Dendritic cell treated with granulocyte-macrophage colony-stimulating factor and Interleukin-4, amounts not matched to agents 40 ng/mL and 50 ng/mL, for 4 days (primary cell): ENCODE results near the gene MC1R.
"Not testable (repeated sequence)": the region's sequence is repeated elsewhere in the genome, so short reads cannot be mapped to it uniquely, and the experiment has no call there.

ENCODE experiments used
- H3K27ac Mint-ChIP-seq: one replicate; pipeline ENCODE4 v1.8.0; 2022; ENCODE audit warnings: mild to moderate bottlenecking, mixed read lengths
- H3K27me3 Mint-ChIP-seq: one replicate; pipeline ENCODE4 v1.8.0; 2022; ENCODE audit warnings: mild to moderate bottlenecking, mixed read lengths
- H3K36me3 Mint-ChIP-seq: one replicate; pipeline ENCODE4 v1.8.0; 2022; ENCODE audit warnings: low read depth, mixed read lengths
- H3K4me1 Mint-ChIP-seq: one replicate; pipeline ENCODE4 v1.8.0; 2022; ENCODE audit warnings: low read depth, mixed read lengths
- H3K4me3 Mint-ChIP-seq: one replicate; pipeline ENCODE4 v1.8.0; 2022; ENCODE audit warnings: mild to moderate bottlenecking, moderate library complexity, mixed read lengths
- H3K9me3 Mint-ChIP-seq: one replicate; pipeline ENCODE4 v1.8.0; 2022; ENCODE audit warnings: mixed read lengths
- intact Hi-C: fragments of 100-400 bp; cut with micrococcal nuclease; formaldehyde crosslinking; loops from one replicate; pipeline ENCODE4 v1.15.0; 2022

MC1R gene

DNA sequence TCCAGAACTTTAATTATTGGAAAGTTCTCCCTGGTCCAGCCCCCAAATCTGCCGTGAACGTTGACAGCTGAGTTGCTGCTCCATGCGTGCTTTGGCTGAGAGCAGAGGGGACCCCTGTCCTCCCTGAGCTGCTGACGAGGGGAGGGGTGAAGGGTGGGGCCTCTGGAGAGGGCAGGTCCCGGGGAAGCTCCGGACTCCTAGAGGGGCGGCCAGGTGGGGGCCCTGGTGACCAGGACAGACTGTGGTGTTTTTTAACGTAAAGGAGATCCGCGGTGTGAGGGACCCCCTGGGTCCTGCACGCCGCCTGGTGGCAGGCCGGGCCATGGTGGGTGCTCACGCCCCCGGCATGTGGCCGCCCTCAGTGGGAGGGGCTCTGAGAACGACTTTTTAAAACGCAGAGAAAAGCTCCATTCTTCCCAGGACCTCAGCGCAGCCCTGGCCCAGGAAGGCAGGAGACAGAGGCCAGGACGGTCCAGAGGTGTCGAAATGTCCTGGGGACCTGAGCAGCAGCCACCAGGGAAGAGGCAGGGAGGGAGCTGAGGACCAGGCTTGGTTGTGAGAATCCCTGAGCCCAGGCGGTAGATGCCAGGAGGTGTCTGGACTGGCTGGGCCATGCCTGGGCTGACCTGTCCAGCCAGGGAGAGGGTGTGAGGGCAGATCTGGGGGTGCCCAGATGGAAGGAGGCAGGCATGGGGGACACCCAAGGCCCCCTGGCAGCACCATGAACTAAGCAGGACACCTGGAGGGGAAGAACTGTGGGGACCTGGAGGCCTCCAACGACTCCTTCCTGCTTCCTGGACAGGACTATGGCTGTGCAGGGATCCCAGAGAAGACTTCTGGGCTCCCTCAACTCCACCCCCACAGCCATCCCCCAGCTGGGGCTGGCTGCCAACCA, at the start of gene MC1R:
Gene MC1R, plus strand, starts transcription at position 410 of the 895 bp plus-strand sequence. Its CDS starts 397 bp downstream, at position 807.
- Mint-ChIP-seq H3K27ac (peak within 1 kb of the TSS; percentile 68), H3K27me3 (peaks cover 55% of the 10 kb centered on the region), H3K4me1 (peaks cover 55% of the 10 kb centered on the region), H3K9me3 (no peaks in the 10 kb centered on the region), H3K4me3 (peak within 1 kb of the TSS; percentile 74), H3K36me3 (no peaks in the 10 kb centered on the region)
- intact Hi-C loops: no loop called here

DNA sequence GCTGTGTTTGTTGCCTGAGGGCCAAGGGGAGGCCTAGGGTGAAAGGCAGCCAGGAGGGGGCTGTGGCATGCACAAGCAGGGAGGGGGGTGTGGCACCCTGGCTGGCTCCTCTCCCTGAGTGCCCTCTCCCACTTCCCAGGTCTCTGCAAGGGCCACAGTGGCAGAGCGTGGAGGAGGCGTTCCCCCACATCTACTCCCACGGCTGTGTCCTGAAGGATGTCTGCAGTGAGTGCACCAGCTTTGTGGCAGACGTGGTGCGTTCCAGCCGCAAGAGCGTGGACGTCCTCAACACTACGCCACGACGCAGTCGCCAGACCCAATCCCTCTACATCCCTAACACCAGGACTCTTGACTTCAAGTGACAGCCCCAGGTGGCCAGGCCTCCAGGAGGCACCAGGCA, 48.8 kb upstream of the MC1R start:
- no peak overlapping the region for H3K4me3 Mint-ChIP-seq
- H3K36me3 Mint-ChIP-seq: peaks cover 36% of the 10 kb centered on the region
- intact Hi-C loops: no loop called here
- peaks cover 24% of the 10 kb centered on the region for H3K4me1 Mint-ChIP-seq
- H3K27ac Mint-ChIP-seq: no peak overlapping the region
- H3K9me3 Mint-ChIP-seq: peaks cover 7% of the 10 kb centered on the region
- no peaks in the 10 kb centered on the region for H3K27me3 Mint-ChIP-seq

DNA sequence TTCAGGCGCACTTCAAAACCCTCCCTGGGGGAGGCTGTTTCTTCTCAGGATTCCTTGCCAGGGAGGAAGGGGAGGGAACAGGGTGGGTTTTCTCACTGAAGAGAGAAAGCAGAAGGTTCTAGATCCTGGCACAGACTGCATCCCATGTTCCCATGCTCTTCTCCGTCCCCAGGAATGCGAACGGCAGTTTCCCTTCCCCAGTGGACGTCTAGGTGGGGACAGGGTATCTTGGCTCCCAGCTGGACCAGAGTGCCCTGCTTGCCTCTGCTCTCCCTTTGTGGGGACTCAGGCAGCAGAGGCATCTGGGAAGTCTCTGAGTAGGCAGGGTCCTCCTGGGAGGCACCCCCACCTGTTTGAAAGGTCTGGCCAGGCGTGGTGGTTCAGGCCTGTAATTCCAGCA, 48.2 kb upstream of the MC1R start:
- peaks cover 42% of the 10 kb centered on the region for H3K36me3 Mint-ChIP-seq

DNA sequence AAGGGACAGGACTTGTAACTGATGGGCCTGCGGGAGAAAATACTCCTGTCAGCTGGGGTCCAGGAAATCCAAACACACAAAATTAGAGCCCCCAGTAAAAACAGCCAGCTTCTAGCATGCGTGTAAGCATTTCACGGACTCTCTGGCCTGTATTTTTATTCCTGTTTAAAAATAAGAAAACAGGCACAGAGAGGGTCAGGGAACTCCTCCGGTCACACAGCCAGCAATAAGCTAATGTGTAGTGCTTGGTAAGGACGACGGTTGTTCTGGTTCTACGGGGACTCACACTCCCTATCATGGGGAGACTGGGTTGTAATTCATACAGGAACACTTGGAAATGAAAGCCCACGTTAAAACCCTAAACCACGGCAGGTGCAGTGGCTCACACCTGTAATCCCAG, 46.8 kb upstream of the MC1R start:
- H3K27me3 Mint-ChIP-seq: no peaks in the 10 kb centered on the region
- peaks cover 21% of the 10 kb centered on the region for H3K4me1 Mint-ChIP-seq
- H3K27ac Mint-ChIP-seq: no peak overlapping the region
- intact Hi-C loops: no loop called here
- peaks cover 43% of the 10 kb centered on the region for H3K36me3 Mint-ChIP-seq
- H3K4me3 Mint-ChIP-seq: no peak overlapping the region
- H3K9me3 Mint-ChIP-seq: peaks cover 7% of the 10 kb centered on the region

More for the DNA sequence above, 48.2 kb upstream of the MC1R start:
- Mint-ChIP-seq H3K4me1 (peaks cover 24% of the 10 kb centered on the region), H3K9me3 (peaks cover 7% of the 10 kb centered on the region), H3K27me3 (no peaks in the 10 kb centered on the region), H3K4me3 (no peak overlapping the region), H3K27ac (no peak overlapping the region)
- intact Hi-C loops: no loop called here

DNA sequence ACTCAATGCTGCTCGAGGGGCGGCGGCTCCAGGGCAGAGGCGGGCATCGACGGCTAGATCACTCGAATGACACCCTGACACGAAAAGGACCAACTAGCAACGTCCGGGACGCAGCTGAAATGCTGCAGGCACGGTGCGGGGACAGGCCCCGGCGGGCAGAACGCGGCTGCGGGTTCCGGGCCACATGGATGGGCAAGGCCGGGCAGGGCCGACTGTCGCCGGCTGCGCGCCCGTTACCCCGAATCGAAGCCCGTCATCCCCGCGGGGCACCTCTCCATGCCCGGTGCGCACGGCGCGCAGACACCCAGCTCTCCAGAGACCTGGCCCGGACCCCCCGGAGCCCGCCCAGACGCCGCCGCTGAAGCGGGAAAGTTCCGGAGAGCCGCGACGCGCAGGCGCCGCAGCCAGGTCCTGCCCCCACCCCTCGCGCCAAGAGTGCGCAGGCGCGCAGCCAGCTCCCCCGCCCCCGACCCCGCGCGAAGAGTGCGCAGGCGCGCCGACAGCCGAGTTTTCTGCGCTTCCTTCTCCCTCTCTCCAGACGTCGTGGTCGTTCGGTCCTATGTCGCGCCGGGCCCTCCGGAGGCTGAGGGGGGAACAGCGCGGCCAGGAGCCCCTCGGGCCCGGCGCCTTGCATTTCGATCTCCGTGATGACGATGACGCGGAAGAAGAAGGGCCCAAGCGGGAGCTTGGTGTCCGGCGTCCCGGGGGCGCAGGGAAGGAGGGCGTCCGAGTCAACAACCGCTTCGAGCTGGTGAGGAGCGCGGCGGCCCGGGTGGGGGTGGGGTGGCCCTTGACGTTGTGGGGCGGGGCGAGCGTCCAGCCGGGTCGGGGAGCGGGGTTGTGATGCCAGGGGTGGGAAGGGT, 45.3 kb upstream of the MC1R start, which contains the start of gene TCF25:
Gene TCF25, plus strand, starts transcription at position 484 of the 863 bp plus-strand sequence. Its CDS starts 76 bp downstream, at position 560.
- peaks cover 56% of the 10 kb centered on the region for H3K36me3 Mint-ChIP-seq
- H3K4me1 Mint-ChIP-seq: peaks cover 26% of the 10 kb centered on the region
- intact Hi-C loops: no loop called here
- peak within 1 kb of the TSS; percentile 100 for H3K27ac Mint-ChIP-seq
- H3K9me3 Mint-ChIP-seq: peaks cover under 1% of the 10 kb centered on the region
- H3K4me3 Mint-ChIP-seq: peak within 1 kb of the TSS; percentile 97
- H3K27me3 Mint-ChIP-seq: no peaks in the 10 kb centered on the region

DNA sequence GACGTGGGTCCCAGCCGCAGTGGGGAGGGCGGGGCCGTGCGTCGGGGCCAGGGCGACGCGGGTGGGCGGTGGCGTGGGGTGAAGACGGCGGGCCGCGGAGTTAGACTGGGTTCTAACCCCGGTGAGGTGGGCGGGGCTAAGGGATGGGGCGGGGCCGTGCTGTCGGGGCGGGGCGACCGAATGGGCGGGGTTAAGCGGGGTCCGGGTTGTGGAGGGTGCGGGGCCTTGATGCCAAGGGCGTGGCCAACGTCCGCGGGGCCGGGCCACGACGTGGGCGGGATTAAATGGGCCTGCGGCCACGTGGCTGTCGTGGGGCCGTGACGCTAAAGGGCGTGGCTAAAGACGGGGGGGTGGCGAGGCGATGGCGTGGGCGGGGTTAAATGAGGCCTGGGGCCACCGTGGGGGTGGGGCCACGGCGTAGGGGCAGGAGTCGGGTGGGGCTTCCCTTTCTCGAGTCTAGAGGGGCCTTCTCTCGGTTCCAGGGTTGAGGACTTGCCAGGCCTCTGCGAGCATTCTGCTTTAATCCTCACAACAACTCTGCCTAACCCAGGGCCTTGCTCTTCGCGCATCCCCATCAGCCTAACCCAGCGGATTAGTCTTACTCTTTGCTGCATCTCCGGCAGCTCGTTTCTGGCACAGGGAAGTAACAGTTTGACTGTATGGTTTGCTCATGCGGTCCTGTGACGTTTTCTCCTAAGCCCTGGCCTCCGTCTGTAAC, 44.5 kb upstream of the MC1R start:
- intact Hi-C loops: no loop called here
- Mint-ChIP-seq H3K27ac (peak overlapping the region; percentile 100), H3K9me3 (no peaks in the 10 kb centered on the region), H3K4me3 (peak overlapping the region; percentile 97), H3K36me3 (peaks cover 64% of the 10 kb centered on the region), H3K4me1 (peaks cover 26% of the 10 kb centered on the region), H3K27me3 (no peaks in the 10 kb centered on the region)

DNA sequence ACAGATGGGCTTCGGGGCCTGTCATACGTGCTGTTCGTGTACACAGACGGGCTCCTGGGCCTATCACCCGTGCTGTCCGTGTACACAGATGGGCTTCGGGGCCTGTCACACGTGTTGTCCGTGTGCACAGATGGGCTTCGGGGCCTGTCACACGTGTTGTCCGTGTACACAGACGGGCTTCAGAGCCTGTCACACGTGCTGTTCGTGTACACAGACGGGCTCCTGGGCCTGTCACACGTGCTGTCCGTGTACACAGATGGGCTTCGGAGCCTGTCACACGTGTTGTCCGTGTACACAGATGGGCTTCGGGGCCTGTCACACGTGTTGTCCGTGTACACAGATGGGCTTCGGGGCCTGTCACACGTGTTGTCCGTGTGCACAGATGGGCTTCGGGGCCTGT, 39.5 kb upstream of the MC1R start:
- intact Hi-C loops, H3K9me3 Mint-ChIP-seq, H3K4me3 Mint-ChIP-seq, H3K27me3 Mint-ChIP-seq, H3K27ac Mint-ChIP-seq: not testable (repeated sequence)
- Mint-ChIP-seq H3K4me1 (peaks cover 22% of the 10 kb centered on the region), H3K36me3 (peaks cover 76% of the 10 kb centered on the region)

DNA sequence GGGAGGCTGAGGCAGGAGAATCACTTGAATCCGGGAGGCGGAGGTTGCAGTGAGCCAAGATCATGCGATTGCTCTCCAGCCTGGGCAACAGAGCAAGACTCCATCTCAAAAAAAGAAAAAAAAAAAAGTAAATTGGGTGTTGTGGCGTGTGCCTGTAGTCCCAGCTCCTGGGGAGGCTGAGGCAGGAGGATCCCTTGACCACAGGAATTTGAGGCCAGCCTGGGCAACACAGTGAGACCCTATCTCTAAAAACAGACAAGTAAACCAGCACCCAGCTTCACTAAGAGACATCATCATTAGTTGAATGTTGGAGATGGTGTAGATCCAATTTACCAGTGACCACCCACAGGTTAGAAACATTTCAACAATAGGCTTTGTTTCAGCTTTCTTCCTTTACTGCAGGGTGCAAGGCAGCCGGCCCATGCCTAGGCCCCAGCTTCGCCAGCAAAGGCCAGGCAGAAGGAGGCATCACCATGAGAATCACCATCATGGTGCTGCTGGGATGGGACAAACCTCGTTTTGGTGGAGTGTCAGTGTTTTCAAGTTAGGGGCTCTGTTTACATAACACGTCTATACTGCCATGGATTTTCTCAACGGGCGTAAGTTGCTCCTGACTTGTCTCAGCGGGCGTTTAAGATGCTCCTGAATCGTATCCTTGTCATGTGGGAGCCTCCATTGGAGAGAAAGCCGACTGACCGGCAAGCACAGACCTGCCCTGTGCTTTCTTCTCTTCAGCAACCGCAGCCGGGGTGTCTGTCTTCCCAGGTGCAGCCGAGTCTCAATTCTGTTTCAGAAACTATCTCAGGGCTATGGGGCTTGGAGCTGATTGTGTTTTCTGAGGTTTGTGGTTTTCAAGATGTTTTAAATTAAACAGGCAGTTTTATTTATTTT, 37.9 kb upstream of the MC1R start:
- Mint-ChIP-seq H3K9me3 (no peaks in the 10 kb centered on the region), H3K4me3 (no peak overlapping the region), H3K36me3 (peaks cover 81% of the 10 kb centered on the region), H3K4me1 (peaks cover 20% of the 10 kb centered on the region), H3K27me3 (no peaks in the 10 kb centered on the region), H3K27ac (no peak overlapping the region)
- intact Hi-C loops: no loop called here

DNA sequence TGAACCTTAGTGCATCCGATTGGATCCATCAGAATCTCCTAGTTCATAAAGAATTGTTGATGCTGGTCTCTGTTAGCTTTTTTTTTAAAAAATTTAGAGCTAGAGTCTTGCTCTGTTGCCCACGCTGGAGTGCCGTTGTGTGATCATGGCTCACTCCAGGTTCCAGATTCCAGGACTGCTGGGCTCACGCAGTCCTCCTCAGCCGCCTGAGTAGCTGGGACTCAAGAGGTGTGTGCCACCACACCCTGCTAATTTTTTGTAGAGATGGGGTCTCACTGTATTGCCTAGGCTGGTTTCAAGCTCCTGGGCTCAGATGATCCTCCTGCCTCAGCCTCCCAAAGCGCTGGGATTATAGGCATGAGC, 37.3 kb upstream of the MC1R start:
- peaks cover 87% of the 10 kb centered on the region for H3K36me3 Mint-ChIP-seq
- H3K27me3 Mint-ChIP-seq: no peaks in the 10 kb centered on the region
- intact Hi-C loops: no loop called here

DNA sequence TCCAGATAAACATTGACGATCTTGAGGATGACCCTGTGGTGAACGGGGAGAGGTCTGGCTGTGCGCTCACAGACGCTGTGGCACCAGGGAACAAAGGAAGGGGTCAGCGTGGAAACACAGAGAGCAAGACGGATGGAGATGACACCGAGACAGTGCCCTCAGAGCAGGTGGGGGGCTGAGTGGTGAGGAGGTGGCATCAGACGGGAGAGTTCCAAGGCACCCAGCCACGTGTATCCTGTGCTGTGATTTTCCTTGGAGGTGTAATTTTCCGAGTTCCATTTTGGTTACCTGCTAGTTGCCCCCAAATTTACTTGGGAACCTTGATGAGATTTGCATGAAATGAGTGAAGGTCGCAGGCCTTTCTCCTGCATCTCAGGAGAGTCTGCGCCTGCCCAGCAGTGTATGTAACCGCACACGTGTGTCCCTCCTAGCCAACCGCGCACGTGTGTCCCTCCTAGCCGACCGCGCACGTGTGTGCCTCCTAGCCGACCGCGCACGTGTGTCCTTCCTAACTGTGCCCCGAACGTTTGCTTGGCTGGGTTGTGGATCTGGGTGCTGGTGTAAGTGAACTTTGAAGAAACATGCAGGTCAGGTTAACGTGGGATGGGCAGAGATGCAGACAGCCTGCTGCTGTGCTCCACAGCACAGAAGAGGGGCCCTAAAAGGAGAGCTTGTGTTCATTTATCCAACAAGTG, 35.2 kb upstream of the MC1R start:
- no peaks in the 10 kb centered on the region for H3K27me3 Mint-ChIP-seq
- H3K9me3 Mint-ChIP-seq: no peaks in the 10 kb centered on the region
- H3K27ac Mint-ChIP-seq: peak overlapping the region; percentile 20
- H3K36me3 Mint-ChIP-seq: peaks cover 95% of the 10 kb centered on the region
- H3K4me1 Mint-ChIP-seq: peaks cover 15% of the 10 kb centered on the region
- intact Hi-C loops: no loop called here
- H3K4me3 Mint-ChIP-seq: no peak overlapping the region

More for the DNA sequence above, 37.3 kb upstream of the MC1R start:
- no peak overlapping the region for H3K4me3 Mint-ChIP-seq
- no peaks in the 10 kb centered on the region for H3K9me3 Mint-ChIP-seq
- H3K4me1 Mint-ChIP-seq: peaks cover 20% of the 10 kb centered on the region
- H3K27ac Mint-ChIP-seq: no peak overlapping the region

DNA sequence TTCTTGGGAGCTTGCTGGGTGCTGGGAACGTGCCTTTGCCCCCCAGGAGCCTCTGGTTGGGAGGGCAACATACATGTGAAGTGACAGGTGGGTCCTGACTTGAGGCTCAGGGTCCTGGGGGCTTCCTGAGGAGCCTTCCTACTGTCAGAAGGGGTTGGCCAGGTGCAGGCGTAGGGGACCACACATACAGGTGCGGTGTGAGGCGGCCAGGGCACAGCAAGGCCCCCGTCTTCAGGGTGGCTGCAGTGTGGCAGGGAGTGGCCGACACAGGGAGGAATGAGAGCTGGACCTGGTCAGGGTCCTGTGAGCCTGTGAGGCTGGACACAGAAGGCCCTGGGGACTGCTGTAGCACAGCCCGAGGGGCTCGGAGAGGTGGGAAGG, 34.6 kb upstream of the MC1R start:
- Mint-ChIP-seq H3K27ac (peak overlapping the region; percentile 20), H3K4me3 (no peak overlapping the region), H3K27me3 (no peaks in the 10 kb centered on the region), H3K36me3 (peaks cover 95% of the 10 kb centered on the region), H3K9me3 (no peaks in the 10 kb centered on the region), H3K4me1 (peaks cover 15% of the 10 kb centered on the region)
- intact Hi-C loops: no loop called here

DNA sequence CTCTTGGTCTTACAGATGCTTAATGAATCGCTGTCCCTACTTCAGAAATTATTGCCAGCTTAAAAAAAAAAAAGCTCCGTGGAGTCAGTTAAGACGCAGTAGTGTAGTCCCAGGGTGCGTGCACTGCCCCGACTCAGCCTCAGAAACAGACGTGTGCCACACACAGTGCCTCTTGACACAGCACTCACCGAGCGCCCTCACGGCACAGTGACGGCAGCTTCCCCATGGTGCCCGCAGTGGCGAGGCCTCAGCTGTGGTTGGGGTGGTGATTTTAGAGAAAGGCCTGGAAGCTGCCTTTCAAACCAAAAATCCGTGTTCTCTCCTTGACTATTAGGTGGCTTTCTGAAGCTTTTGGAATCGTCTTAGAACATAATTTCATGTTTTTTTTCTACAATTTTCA, 31.4 kb upstream of the MC1R start:
- Mint-ChIP-seq H3K27me3 (no peaks in the 10 kb centered on the region), H3K27ac (no peak overlapping the region), H3K4me3 (no peak overlapping the region), H3K9me3 (no peaks in the 10 kb centered on the region), H3K4me1 (peaks cover 15% of the 10 kb centered on the region), H3K36me3 (peaks cover 100% of the 10 kb centered on the region)
- intact Hi-C loops: no loop called here
